Right lobe of liver (tissue), 4 donors: ENCODE results near the gene SULT1A2.
"Not testable (repeated sequence)": the region's sequence is repeated elsewhere in the genome, so short reads cannot be mapped to it uniquely, and the experiment has no call there.

Experiments used
- POLR2A ChIP-seq: fragments of 450-650 bp; IDR thresholded peaks from one replicate; pipeline ENCODE4 v1.6.1; 2017; ENCODE audit warnings: antibody characterized with exemption, mild to moderate bottlenecking
- TF ChIP-seq, protein P1 (sequence below), 4 donors: fragments of 200-600 bp in 3 of 4; fragments of 450-650 bp in 1 of 4; IDR thresholded peaks; one replicate each; pipeline versions ENCODE4 v1.5.1 to v1.8.0; 2016 to 2022; ENCODE audit warnings: antibody characterized with exemption in 4 of 4, mild to moderate bottlenecking in 2 of 4
- donor health status: DM: no; HTN: no; CAD: no.
- donor health status: DM: no; HTN: no; CAD: no.
- donor health status: DM: no; HTN: yes; CAD: no.

DNA sequence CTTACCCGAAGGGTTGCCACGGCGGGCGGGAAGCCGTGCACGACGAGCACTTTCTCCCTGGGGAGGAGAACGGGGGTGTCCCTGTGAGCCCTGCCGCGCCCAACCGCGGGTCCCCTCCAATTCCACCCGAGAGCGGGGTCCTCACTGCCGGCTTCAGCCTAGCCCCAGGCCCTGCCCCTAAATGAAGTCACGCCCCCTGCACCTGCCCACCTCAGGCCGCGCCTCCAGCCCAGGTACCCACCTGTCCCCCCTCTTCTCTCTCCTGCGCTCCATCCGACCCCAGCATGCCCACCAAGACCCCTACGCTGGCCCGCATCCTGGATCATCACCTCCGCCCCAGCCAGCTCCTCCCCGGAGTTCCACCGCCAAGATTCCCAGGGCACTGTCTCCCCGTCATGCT, 17.1 kb upstream of the SULT1A2 start:
- TF ChIP-seq, protein P1, sequence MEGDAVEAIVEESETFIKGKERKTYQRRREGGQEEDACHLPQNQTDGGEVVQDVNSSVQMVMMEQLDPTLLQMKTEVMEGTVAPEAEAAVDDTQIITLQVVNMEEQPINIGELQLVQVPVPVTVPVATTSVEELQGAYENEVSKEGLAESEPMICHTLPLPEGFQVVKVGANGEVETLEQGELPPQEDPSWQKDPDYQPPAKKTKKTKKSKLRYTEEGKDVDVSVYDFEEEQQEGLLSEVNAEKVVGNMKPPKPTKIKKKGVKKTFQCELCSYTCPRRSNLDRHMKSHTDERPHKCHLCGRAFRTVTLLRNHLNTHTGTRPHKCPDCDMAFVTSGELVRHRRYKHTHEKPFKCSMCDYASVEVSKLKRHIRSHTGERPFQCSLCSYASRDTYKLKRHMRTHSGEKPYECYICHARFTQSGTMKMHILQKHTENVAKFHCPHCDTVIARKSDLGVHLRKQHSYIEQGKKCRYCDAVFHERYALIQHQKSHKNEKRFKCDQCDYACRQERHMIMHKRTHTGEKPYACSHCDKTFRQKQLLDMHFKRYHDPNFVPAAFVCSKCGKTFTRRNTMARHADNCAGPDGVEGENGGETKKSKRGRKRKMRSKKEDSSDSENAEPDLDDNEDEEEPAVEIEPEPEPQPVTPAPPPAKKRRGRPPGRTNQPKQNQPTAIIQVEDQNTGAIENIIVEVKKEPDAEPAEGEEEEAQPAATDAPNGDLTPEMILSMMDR (IDR thresholded peaks at IDR 0.05), result not testable (repeated sequence)
- not testable (repeated sequence) for TF ChIP-seq POLR2A
